Renal cortex interstitium (tissue), 11 donors: ENCODE results near the gene ZNF185. TPM values are rescaled to one million over a fixed set of nuclear protein-coding genes. Genes with fewer than 3 reads are reported as not detected.

Source experiments
- DNase-seq, 11 donors: peaks; one replicate each; pipeline ENCODE4 v3.0.0-alpha.2; 2013; ENCODE audit warnings: low read depth in 9 of 11, low spot score in 4 of 11; ENCODE audit errors: extremely low read depth in 1 of 11
- polyA plus RNA-seq, 3 donors: library from polyadenylated mRNA; unstranded; fragments of 120-200 nt; gene quantifications; one replicate each; pipeline ENCODE4 v1.2.1, GENCODE V29; 2013; ENCODE audit not compliant: insufficient read length in 3 of 3

The ZNF185 gene
- polyA plus RNA-seq, 3 donors = 37.3 to 52.4 (median 48.5) TPM

DNA sequence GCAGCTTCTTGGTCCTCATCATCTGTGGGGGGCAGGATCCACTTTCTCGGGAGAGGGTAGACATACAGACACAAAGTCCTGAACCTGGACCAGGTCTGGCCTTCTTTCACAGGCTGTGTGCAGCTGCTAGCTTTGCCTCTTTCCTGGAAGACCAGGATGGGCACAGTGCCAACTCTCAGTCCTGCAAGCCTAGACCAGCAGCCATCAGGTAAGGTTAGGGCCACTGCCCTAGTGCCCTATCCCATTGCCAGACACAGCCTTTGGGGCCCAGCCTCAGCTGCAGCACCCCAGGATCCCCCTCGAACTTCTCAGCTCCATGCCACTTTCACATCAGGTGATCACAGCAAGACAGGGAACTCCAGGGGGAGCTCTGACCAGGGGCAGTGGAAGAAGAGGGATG lies 38.4 kb downstream of the ZNF185 start:
- DNase-seq = no peak

DNA sequence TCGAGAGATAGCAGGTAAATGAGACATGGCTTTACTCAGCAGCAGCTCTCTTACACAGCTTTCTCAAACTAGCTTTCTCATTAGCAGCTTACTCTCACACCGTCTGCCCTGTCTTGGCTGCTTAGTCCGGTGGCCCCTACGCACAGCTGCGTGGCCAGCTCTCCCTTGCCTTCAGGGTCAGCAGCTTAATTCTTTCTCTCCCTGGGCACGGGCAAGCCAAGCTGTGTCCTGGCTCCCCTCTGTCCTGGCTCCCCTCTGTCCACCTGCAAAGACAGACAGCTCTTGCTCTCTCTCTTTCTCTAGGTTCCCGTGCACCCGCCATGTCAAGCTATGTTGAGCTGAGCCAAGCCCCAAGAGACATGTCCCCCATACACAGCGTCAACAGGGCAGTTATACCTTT lies 39.4 kb downstream of the ZNF185 start:
- no peak for DNase-seq

DNA sequence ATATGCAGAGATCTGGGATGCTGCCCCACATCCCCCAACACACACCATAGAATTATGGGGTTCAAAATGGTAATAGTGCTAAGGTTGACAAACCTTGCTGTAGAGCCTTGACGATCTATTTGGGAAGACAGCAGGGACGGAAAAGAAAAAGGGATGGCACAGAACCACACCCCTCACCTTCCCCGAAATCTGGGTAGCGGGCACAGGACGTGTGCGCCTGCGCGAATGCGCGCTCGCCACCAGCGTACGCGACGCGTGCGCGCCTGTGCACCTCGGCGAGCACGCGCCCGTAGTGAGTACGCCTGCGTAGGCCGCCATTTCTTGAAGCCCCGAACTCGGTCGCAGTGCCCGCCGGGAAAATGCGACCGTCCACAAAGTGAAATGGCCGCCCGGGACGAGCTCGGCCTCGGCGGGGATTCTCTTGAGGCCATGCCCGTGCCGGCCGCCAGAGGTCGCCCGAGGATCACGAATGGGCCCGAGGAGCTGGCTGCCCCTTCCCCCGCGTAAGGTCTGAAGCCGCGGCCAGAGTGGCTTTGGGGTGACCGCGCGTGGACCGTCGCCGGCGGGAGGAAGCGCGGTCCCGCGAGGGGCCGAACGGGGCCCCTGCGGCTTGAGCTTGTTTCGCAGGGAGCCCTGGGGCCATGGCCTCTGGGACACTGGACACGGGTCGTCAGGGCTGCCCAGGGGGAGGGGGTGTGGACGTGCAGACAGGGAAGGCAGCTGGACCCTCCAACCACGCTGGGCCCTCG lies 43.6 kb downstream of the ZNF185 start:
- DNase-seq = peak; percentile 62 to 87 (median 83)

DNA sequence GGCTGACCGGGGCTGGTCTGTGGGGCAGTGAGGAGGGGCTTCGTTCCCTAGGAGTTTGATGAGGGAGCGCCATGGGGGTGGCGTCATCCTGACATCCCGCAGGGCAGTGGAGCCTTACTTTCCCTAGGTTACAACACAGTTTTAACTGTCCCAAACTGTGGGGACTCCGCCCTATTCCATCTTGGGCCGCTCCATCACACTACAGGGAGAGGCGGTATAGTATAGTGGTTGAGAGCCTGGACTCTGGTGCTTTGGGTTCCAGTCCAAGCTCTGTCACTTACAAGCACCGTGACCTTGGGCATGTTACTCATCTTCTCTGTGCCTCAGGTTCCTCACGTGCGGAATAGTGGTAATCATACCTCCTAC lies 44.2 kb downstream of the ZNF185 start:
- DNase-seq = no peak

DNA sequence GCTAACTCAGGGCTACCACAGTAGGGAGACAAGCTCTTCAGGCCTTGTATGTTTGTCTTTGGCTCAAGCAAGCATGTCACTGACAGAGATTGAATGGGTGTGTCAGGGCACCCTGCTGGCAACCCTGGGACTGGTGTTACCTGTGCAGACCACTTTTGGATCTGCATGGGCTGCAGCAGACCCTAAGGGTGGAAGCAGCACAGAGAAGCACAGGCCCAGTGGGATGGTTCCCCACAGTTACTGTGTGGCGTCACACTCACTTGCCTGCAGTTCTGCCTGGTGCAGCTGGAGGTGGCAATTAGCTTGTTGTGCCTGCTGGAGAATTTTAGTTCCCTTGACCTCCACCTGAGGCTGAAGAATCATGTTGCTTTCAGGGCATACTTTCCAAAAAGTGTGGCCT lies 46.0 kb downstream of the ZNF185 start:
- DNase-seq = no peak

DNA sequence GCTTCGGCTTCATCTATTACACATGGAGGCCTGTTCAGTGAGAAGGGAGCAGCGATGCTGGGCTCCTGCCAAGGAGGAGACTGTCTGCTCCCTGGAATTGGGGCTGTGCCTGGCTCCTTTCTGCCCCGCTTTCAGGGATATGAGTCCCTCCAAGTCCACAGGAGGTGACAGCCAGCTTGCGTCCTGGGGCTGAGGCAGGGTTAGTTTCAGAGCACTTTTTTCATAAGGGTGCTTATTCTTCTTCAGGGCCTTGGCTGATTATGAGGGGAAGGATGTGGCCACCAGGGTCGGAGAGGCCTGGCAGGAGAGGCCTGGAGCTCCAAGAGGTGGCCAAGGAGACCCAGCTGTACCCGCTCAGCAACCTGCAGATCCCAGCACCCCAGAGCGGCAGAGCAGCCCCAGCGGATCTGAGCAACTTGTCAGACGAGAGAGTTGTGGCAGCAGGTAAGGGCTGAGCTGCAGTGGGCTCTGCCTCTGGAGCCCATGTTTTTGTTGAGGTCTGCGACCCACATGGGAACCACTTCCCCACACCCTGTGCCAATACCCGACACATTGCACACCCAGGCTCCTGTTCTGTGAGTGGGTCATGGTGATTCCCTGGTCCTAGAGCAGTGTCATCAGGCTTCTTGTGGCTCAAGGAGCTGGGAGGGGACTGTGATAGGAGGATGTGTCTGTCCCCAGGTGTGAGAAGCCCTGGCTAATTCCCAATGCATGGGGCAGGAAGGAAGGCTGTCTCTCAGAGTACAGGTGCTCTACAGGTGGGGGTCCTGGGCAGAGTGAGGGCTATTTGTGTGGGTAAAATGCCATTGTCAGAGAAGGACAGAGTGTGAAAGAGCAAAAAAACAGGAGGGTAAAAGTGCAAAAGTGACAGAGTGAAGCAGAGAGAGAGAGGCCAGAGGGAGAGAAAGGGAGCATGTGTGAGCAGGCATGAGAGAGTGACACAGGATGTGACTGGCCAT lies 47.4 kb downstream of the ZNF185 start:
- no peak for DNase-seq

DNA sequence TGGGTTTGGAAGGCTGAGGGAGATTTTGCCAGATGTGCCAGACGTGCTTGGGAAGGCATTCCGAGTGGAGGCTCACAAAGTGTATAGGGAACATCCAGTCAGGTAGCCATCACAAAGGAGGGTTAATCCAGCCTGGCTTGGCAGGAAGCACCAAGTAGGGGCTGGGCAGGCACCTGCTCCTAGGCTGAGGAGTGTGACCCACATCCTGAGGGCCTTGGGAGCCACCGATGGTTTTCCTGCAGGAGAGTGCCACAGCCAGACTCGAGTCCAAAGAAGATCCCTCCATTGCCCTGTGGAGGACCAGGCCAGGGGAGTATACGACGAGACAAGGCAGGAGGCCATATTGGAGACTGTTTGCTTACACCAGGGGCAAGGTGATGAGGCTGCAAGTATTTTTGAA lies 48.8 kb downstream of the ZNF185 start:
- no peak for DNase-seq

Other genes with a start within 250 kb of the ZNF185 start
- gene MAGEA3, start 199.3 kb upstream of the ZNF185 start, polyA plus RNA-seq = not detected
- gene CSAG2, start 188.8 kb upstream of the ZNF185 start, polyA plus RNA-seq = not detected
- gene MAGEA2B, start 183.4 kb upstream of the ZNF185 start, polyA plus RNA-seq = not detected
- not detected for gene CSAG1, start 164.3 kb upstream of the ZNF185 start, polyA plus RNA-seq
- not detected for gene MAGEA12, start 164.3 kb upstream of the ZNF185 start, polyA plus RNA-seq
- not detected for gene MAGEA2, start 144.2 kb upstream of the ZNF185 start, polyA plus RNA-seq
- gene CSAG3, start 138.8 kb upstream of the ZNF185 start, polyA plus RNA-seq = not detected
- gene MAGEA6, start 128.4 kb upstream of the ZNF185 start, polyA plus RNA-seq = not detected
- gene CETN2, start 67.3 kb upstream of the ZNF185 start, polyA plus RNA-seq = 100 to 1,000 TPM; 114 to 130 (median 114) TPM
- 10 to 100 TPM; 30.0 to 32.8 (median 30.9) TPM for gene NSDHL, start 67.0 kb upstream of the ZNF185 start, polyA plus RNA-seq
- under 1 TPM; 0.16 to 0.39 (median 0.30) TPM for gene PNMA5, start 96.0 kb downstream of the ZNF185 start, polyA plus RNA-seq
- 10 to 100 TPM; 31.6 to 37.4 (median 32.4) TPM for gene PNMA3, start 158.4 kb downstream of the ZNF185 start, polyA plus RNA-seq
- gene PNMA6A, start 174.4 kb downstream of the ZNF185 start, polyA plus RNA-seq = 10 to 100 TPM in 2 of 3 donors, 1 to 10 TPM in 1; 9.3 to 13.7 (median 13.6) TPM